GM23338 (cell line): ENCODE measurements around the gene C3orf80.

Experiments
- CREB1 ChIP-seq: fragments of 250-450 bp; sonication (Bioruptor Pico); IDR thresholded peaks from 2 replicates; pipeline ENCODE4 v1.5.0; 2020; ENCODE audit warnings: low read depth, mild to moderate bottlenecking, moderate library complexity
- EZH2 ChIP-seq: fragments of 200-600 bp; sonication (generic); IDR thresholded peaks from one replicate; pipeline ENCODE4 v1.8.0; 2017; ENCODE audit warnings: antibody characterized with exemption, mild to moderate bottlenecking, low read depth; ENCODE audit not compliant: unreplicated experiment
- EZH2phosphoT487 ChIP-seq: fragments of 200-600 bp; sonication (generic); IDR thresholded peaks from one replicate; pipeline ENCODE4 v1.8.1; 2018; ENCODE audit warnings: antibody characterized with exemption; ENCODE audit not compliant: unreplicated experiment
- JUNB ChIP-seq: IDR thresholded peaks from one replicate; pipeline ENCODE4 v1.6.1; 2016; ENCODE audit warnings: antibody characterized with exemption; ENCODE audit not compliant: unreplicated experiment
- POLR2AphosphoS5 ChIP-seq: IDR thresholded peaks from 2 replicates; pipeline ENCODE4 v1.6.1; 2016; ENCODE audit warnings: antibody characterized with exemption, low read depth
- STAT1 ChIP-seq: IDR thresholded peaks from one replicate; pipeline ENCODE4 v1.6.1; 2016; ENCODE audit warnings: antibody characterized with exemption; ENCODE audit not compliant: unreplicated experiment
- ZNF114 ChIP-seq: fragments of 250-450 bp; sonication (Bioruptor Pico); IDR thresholded peaks from 2 replicates; pipeline ENCODE4 v1.5.0; 2020; ENCODE audit warnings: mild to moderate bottlenecking, moderate library complexity
- ZNF331 ChIP-seq: fragments of 250-450 bp; sonication (Bioruptor Pico); IDR thresholded peaks from 2 replicates; pipeline ENCODE4 v1.5.0; 2020; ENCODE audit warnings: low read depth, mild to moderate bottlenecking, moderate library complexity
- TF ChIP-seq, protein P1 (sequence below), 2 experiments: fragments of 200-600 bp in 1 of 2; sonication (generic) in 1 of 2; conservative IDR thresholded peaks; 2 replicates each; pipeline versions ENCODE4 v1.5.1 to v1.6.1; 2016 to 2017; ENCODE audit warnings: antibody characterized with exemption in 2 of 2, low read depth in 2 of 2, mild to moderate bottlenecking in 2 of 2, moderate library complexity in 1 of 2
- TF ChIP-seq, protein P2 (sequence below): IDR thresholded peaks from one replicate; pipeline ENCODE4 v1.6.1; 2018; ENCODE audit warnings: antibody characterized with exemption; ENCODE audit not compliant: unreplicated experiment
- TF ChIP-seq, protein P3 (sequence below): IDR thresholded peaks from 2 replicates; pipeline ENCODE4 v1.6.1; 2016; ENCODE audit warnings: antibody characterized with exemption

DNA sequence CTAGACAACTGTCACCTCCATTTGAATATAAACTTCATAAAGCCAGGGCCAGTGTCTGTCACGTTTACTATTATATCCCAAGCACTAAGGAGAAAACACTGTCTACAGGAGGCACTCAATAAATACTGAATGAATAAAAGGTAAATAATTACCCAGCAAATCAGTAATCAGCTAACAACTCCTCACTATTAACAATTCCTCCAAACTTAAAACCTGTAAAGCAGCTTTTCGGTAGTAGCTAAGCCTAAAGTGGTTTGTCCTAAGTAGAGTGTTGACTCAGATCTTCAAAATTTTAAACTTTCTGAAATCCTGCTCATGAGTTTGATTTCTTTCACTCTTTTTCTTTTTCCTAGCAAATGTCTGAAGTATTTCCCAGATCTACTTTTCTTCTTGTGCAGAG lies 39.9 kb downstream of the C3orf80 start:
- TF ChIP-seq, protein P1, sequence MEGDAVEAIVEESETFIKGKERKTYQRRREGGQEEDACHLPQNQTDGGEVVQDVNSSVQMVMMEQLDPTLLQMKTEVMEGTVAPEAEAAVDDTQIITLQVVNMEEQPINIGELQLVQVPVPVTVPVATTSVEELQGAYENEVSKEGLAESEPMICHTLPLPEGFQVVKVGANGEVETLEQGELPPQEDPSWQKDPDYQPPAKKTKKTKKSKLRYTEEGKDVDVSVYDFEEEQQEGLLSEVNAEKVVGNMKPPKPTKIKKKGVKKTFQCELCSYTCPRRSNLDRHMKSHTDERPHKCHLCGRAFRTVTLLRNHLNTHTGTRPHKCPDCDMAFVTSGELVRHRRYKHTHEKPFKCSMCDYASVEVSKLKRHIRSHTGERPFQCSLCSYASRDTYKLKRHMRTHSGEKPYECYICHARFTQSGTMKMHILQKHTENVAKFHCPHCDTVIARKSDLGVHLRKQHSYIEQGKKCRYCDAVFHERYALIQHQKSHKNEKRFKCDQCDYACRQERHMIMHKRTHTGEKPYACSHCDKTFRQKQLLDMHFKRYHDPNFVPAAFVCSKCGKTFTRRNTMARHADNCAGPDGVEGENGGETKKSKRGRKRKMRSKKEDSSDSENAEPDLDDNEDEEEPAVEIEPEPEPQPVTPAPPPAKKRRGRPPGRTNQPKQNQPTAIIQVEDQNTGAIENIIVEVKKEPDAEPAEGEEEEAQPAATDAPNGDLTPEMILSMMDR (conservative IDR thresholded peaks at IDR 0.05; ENCODE audit: low read depth in 2 of 2) = no peak
- TF ChIP-seq EZH2phosphoT487 (no peak), EZH2 (no peak), POLR2AphosphoS5 (no peak), ZNF114 (CRISPR knock-in tag) (no peak), JUNB (no peak), CREB1 (no peak), STAT1 (no peak), ZNF331 (CRISPR knock-in tag) (no peak)
- TF ChIP-seq, protein P2, sequence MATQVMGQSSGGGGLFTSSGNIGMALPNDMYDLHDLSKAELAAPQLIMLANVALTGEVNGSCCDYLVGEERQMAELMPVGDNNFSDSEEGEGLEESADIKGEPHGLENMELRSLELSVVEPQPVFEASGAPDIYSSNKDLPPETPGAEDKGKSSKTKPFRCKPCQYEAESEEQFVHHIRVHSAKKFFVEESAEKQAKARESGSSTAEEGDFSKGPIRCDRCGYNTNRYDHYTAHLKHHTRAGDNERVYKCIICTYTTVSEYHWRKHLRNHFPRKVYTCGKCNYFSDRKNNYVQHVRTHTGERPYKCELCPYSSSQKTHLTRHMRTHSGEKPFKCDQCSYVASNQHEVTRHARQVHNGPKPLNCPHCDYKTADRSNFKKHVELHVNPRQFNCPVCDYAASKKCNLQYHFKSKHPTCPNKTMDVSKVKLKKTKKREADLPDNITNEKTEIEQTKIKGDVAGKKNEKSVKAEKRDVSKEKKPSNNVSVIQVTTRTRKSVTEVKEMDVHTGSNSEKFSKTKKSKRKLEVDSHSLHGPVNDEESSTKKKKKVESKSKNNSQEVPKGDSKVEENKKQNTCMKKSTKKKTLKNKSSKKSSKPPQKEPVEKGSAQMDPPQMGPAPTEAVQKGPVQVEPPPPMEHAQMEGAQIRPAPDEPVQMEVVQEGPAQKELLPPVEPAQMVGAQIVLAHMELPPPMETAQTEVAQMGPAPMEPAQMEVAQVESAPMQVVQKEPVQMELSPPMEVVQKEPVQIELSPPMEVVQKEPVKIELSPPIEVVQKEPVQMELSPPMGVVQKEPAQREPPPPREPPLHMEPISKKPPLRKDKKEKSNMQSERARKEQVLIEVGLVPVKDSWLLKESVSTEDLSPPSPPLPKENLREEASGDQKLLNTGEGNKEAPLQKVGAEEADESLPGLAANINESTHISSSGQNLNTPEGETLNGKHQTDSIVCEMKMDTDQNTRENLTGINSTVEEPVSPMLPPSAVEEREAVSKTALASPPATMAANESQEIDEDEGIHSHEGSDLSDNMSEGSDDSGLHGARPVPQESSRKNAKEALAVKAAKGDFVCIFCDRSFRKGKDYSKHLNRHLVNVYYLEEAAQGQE = no peak
- TF ChIP-seq, protein P3, sequence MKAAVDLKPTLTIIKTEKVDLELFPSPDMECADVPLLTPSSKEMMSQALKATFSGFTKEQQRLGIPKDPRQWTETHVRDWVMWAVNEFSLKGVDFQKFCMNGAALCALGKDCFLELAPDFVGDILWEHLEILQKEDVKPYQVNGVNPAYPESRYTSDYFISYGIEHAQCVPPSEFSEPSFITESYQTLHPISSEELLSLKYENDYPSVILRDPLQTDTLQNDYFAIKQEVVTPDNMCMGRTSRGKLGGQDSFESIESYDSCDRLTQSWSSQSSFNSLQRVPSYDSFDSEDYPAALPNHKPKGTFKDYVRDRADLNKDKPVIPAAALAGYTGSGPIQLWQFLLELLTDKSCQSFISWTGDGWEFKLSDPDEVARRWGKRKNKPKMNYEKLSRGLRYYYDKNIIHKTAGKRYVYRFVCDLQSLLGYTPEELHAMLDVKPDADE = no peak
